Choroid plexus epithelial cell (primary cell): ENCODE measurements around the gene TRAPPC5.

ENCODE experiments used
- DNase-seq: peaks from one replicate; pipeline ENCODE4 v3.0.0-alpha.2; 2010; ENCODE audit warnings: low read depth
- H3K4me3 ChIP-seq: 2 replicates; pipeline ENCODE4 v1.5.1; 2011; ENCODE audit warnings: low read depth, mild to moderate bottlenecking, control low read depth, low read length, moderate library complexity
- CTCF ChIP-seq: conservative IDR thresholded peaks from 2 replicates; pipeline ENCODE4 v1.5.1; 2011; ENCODE audit warnings: low read depth, mild to moderate bottlenecking, control low read depth, inconsistent platforms, low read length, moderate library complexity

The TRAPPC5 gene

GRCh38 chr19:7636691-7637373 lies 43.8 kb upstream of the TRAPPC5 start, which contains the start of gene STXBP2:
Gene STXBP2 (plus strand): TSS chr19:7637110. CDS start chr19:7637150, 40 bp downstream.
- peak; percentile 58 for DNase-seq
- H3K4me3 ChIP-seq: peak within 1 kb of the TSS; percentile 68
- no peak for TF ChIP-seq CTCF

- peak; percentile 47 for DNase-seq
- TF ChIP-seq CTCF: no peak
- H3K4me3 ChIP-seq: peak overlapping the region; percentile 68
These were observed 43.0 kb upstream of the TRAPPC5 start for GRCh38 chr19:7637374-7638256.

DNA sequence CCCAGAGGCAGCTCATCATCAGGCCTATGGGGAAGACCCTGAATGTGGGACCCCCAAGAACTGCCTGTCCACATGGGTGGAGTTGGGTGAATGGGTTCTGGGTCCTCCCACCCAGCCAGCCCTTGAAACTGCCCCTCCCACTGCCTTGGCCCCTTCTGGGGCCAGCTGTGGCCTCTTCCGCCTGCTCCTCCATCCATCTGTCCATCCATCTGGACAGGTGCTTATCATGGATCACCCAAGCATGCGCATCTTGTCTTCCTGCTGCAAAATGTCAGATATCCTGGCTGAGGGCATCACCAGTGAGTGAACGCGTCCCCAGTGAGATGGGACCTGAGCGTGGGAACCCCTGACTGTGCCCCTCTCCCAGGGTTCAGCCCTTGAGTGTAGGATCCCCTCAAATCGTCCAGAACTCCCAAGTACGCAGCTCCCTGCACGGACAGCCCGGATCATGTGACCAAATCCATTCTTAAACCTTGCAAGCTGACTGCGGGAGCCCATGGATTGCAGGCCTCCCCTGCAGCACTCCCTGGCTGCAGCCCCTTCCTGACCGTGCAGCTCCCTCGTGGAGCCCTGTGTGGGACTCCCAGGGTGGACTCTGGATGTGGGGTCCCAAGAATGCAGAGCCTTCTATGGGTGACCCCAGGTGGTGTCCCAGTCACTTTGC lies 41.7 kb upstream of the TRAPPC5 start:
- TF ChIP-seq CTCF: no peak
- DNase-seq: no peak
- no peak overlapping the region for H3K4me3 ChIP-seq

GRCh38 chr19:7639863-7640348 lies 40.7 kb upstream of the TRAPPC5 start:
- no peak for DNase-seq
- no peak overlapping the region for H3K4me3 ChIP-seq
- TF ChIP-seq CTCF: no peak

- DNase-seq: no peak
- H3K4me3 ChIP-seq: no peak overlapping the region
- TF ChIP-seq CTCF: no peak
These were observed 39.8 kb upstream of the TRAPPC5 start for GRCh38 chr19:7640803-7641202.

DNA sequence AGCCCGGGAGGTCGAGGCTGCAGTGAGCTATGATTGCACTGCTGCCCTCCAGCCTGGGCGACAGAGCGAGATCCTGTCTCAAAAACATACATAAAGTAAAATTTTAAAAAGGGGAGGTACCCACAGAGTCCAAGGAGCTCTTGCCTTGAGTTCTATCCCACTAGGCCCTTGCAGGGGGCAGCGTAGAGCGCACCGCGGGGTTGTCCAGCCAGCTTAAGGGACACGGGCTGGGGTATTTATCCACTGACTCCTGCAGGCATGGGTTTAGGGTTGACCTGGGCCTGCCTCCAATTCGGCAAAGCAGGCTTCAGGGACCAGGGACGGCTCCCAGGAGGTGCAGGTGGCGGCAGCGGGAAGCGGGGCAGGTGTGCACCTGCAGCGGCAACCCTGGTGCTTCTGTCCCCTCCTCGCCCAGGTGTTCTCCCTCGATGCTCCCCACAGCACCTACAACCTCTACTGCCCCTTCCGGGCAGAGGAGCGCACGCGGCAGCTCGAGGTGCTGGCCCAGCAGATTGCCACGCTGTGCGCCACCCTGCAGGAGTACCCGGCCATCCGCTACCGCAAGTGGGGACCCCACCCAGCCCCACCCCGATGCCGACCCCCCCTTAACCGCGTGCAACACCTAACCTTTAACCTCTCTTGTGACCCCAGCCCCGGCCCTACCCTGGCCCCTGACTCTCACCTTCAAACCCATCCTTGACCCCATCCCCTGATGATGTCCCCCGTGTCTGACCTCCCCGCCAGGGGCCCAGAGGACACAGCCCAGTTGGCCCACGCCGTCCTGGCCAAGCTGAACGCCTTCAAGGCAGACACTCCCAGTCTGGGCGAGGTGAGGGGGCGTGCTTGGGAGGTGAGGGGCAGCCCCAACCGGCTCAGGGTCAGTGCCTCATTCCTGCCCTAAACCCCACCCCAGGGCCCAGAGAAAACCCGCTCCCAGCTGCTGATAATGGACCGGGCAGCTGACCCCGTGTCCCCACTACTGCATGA lies 39.0 kb upstream of the TRAPPC5 start:
- no peak overlapping the region for H3K4me3 ChIP-seq
- DNase-seq: peak; percentile 12
- TF ChIP-seq CTCF: peak; percentile 28
